ENCODE measurements around the gene SCARB2. TPM values are rescaled to one million over a fixed set of nuclear protein-coding genes. Genes with fewer than 3 reads are reported as not detected.

Gene SCARB2
- total RNA-seq, 6 experiments from 2014 or later: 102 to 133 (median 125) TPM

- no peak overlapping the region for H3K4me3 ChIP-seq
Measured at GRCh38 chr4:76226418-76226817, 12.8 kb upstream of the SCARB2 start.

GRCh38 chr4:76224171-76224570 lies 10.5 kb upstream of the SCARB2 start:
- no peak for ATAC-seq
- H3K9me3 ChIP-seq: no peaks in the 10 kb centered on the region
- TF ChIP-seq POLR2A (IDR thresholded peaks at IDR 0.05) (no peak), CTCF (IDR thresholded peaks at IDR 0.05) (no peak)
- peaks cover 0 to 19% (median 10%) of the 10 kb centered on the region in 4 donors for H3K4me1 ChIP-seq
- no peak overlapping the region for H3K27ac ChIP-seq
- no peaks in the 10 kb centered on the region for H3K36me3 ChIP-seq
- H3K4me3 ChIP-seq: no peak overlapping the region
- H3K27me3 ChIP-seq: no peaks in the 10 kb centered on the region
- intact Hi-C loops (cut with DNase I): no loop called here
- 70% methylated on average over 3 of the region's 3 CpGs for WGBS (ENCODE audit: insufficient coverage, low coverage, low lambda C conversion rate, missing lambda C conversion rate)
- no peak for DNase-seq

More at GRCh38 chr4:76226418-76226817, 12.8 kb upstream of the SCARB2 start:
- no peak for TF ChIP-seq POLR2A (IDR thresholded peaks at IDR 0.05)
- Histone ChIP-seq H3K9me3 (no peaks in the 10 kb centered on the region), H3K36me3 (no peaks in the 10 kb centered on the region), H3K4me1 (peaks cover 0 to 5% (median 0%) of the 10 kb centered on the region in 4 donors), H3K27ac (peak overlapping the region in 2 of 3 donors; percentile 30 to 65), H3K27me3 (no peaks in the 10 kb centered on the region)
- ATAC-seq (peak; percentile 74 to 88 (median 80)), DNase-seq (peak; percentile 31 to 80 (median 61))
- intact Hi-C loops (cut with DNase I): no loop called here
- WGBS (ENCODE audit: insufficient coverage, low coverage, low lambda C conversion rate, missing lambda C conversion rate): 0% methylated on average over 1 of the region's 1 CpG

GRCh38 chr4:76219299-76220055 lies 5.9 kb upstream of the SCARB2 start:
- 18% methylated on average over 7 of the region's 7 CpGs for WGBS (ENCODE audit: insufficient coverage, low coverage, low lambda C conversion rate, missing lambda C conversion rate)

GRCh38 chr4:76216975-76217814 lies 3.6 kb upstream of the SCARB2 start:
- Histone ChIP-seq H3K9me3 (no peaks in the 10 kb centered on the region), H3K36me3 (no peaks in the 10 kb centered on the region), H3K27me3 (no peaks in the 10 kb centered on the region), H3K4me3 (no peak overlapping the region), H3K27ac (peak overlapping the region; percentile 30 to 93 (median 82)), H3K4me1 (peaks cover 0 to 61% (median 32%) of the 10 kb centered on the region in 4 donors)
- TF ChIP-seq CTCF (IDR thresholded peaks at IDR 0.05) (no peak), POLR2A (IDR thresholded peaks at IDR 0.05) (peak; percentile 57)
- intact Hi-C loops (cut with DNase I): loop anchor here in 1 of 2 donors (10.0 kb wide), 1 partner anchor 88 kb away; the partner anchor contains the start of gene STBD1
- ATAC-seq (peak; percentile 22 to 53 (median 34)), DNase-seq (peak in 1 of 3 donors; percentile 71)
- WGBS (ENCODE audit: insufficient coverage, low coverage, low lambda C conversion rate, missing lambda C conversion rate): 51% methylated on average over 6 of the region's 6 CpGs

More at GRCh38 chr4:76219299-76220055, 5.9 kb upstream of the SCARB2 start:
- H3K27ac ChIP-seq: peak overlapping the region; percentile 70 to 93 (median 82)
- no peaks in the 10 kb centered on the region for H3K27me3 ChIP-seq
- intact Hi-C loops (cut with DNase I): loop anchor here in 1 of 2 donors (10.0 kb wide), 1 partner anchor 85 kb away; the partner anchor contains the start of gene STBD1
- DNase-seq (no peak), ATAC-seq (peak; percentile 61 to 82 (median 66))
- H3K36me3 ChIP-seq: no peaks in the 10 kb centered on the region
- no peaks in the 10 kb centered on the region for H3K9me3 ChIP-seq
- peaks cover 0 to 61% (median 30%) of the 10 kb centered on the region in 4 donors for H3K4me1 ChIP-seq
- no peak overlapping the region for H3K4me3 ChIP-seq
- TF ChIP-seq POLR2A (IDR thresholded peaks at IDR 0.05) (peak; percentile 23), CTCF (IDR thresholded peaks at IDR 0.05) (no peak)

All from right lobe of liver (tissue), 6 donors.